Measurements from ENCODE around the gene CRTAP.
"Not testable (repeated sequence)": the region's sequence is repeated elsewhere in the genome, so short reads cannot be mapped to it uniquely, and the experiment has no call there.

CRTAP gene

GRCh38 chr3:33149342-33149741 lies 35.5 kb downstream of the CRTAP start:
- DNase-seq (ENCODE audit: low read depth) = no peak
- no peak overlapping the region for H3K4me3 ChIP-seq (replicated peaks; ENCODE audit: low read depth, low read length)
- no peak for TF ChIP-seq CTCF (IDR thresholded peaks at IDR 0.05; ENCODE audit: low read length, missing control alignments)

GRCh38 chr3:33152363-33153360 lies 38.8 kb downstream of the CRTAP start:
- no peak overlapping the region for H3K4me3 ChIP-seq (replicated peaks; ENCODE audit: low read depth, low read length)
- no peak for TF ChIP-seq CTCF (IDR thresholded peaks at IDR 0.05; ENCODE audit: low read length, missing control alignments)
- DNase-seq (ENCODE audit: low read depth) = no peak

- DNase-seq (ENCODE audit: low read depth) = no peak
- no peak for TF ChIP-seq CTCF (IDR thresholded peaks at IDR 0.05; ENCODE audit: low read length, missing control alignments)
These were observed 40.0 kb downstream of the CRTAP start for GRCh38 chr3:33153782-33154181.

GRCh38 chr3:33155301-33155700 lies 41.5 kb downstream of the CRTAP start:
- no peak for DNase-seq (ENCODE audit: low read depth)
- H3K4me3 ChIP-seq (replicated peaks; ENCODE audit: low read depth, low read length) = no peak overlapping the region
- no peak for TF ChIP-seq CTCF (IDR thresholded peaks at IDR 0.05; ENCODE audit: low read length, missing control alignments)

More at GRCh38 chr3:33153782-33154181, 40.0 kb downstream of the CRTAP start:
- H3K4me3 ChIP-seq (replicated peaks; ENCODE audit: low read depth, low read length) = no peak overlapping the region

- H3K4me3 ChIP-seq (replicated peaks; ENCODE audit: low read depth, low read length) = no peak overlapping the region
- TF ChIP-seq CTCF (IDR thresholded peaks at IDR 0.05; ENCODE audit: low read length, missing control alignments) = no peak
These were observed 45.4 kb downstream of the CRTAP start for GRCh38 chr3:33159234-33159633.

GRCh38 chr3:33159981-33160380 lies 46.2 kb downstream of the CRTAP start:
- no peak for DNase-seq (ENCODE audit: low read depth)
- H3K4me3 ChIP-seq (replicated peaks; ENCODE audit: low read depth, low read length) = no peak overlapping the region
- no peak for TF ChIP-seq CTCF (IDR thresholded peaks at IDR 0.05; ENCODE audit: low read length, missing control alignments)

More at GRCh38 chr3:33159234-33159633, 45.4 kb downstream of the CRTAP start:
- no peak for DNase-seq (ENCODE audit: low read depth)

GRCh38 chr3:33162621-33163020 lies 48.8 kb downstream of the CRTAP start:
- H3K4me3 ChIP-seq (replicated peaks; ENCODE audit: low read depth, low read length); DNase-seq (ENCODE audit: low read depth): not testable (repeated sequence)
